Stimulated activated CD8-positive, alpha-beta memory T cell treated with anti-CD3 and anti-CD28 coated beads, Interleukin-7, amount 100 ng/mL, for 4 hours (primary cell): ENCODE results near the gene GPR156.

Experiments used
- DNase-seq, 2 donors: peaks; one replicate each; pipeline ENCODE4 v3.0.0-alpha.2; 2020; ENCODE audit warnings: low read depth in 2 of 2

The GPR156 gene

GRCh38 chr3:120193554-120193953 lies 91.5 kb downstream of the GPR156 start:
- DNase-seq: no peak

GRCh38 chr3:120192579-120192978 lies 92.4 kb downstream of the GPR156 start:
- DNase-seq: no peak

GRCh38 chr3:120192159-120192558 lies 92.9 kb downstream of the GPR156 start:
- DNase-seq: no peak

GRCh38 chr3:120182613-120183511 lies 102.2 kb downstream of the GPR156 start:
- no peak for DNase-seq

GRCh38 chr3:120181632-120182031 lies 103.4 kb downstream of the GPR156 start:
- DNase-seq: no peak

- no peak for DNase-seq
These were observed 104.2 kb downstream of the GPR156 start for GRCh38 chr3:120180731-120181412.

- no peak for DNase-seq
These were observed 107.2 kb downstream of the GPR156 start for GRCh38 chr3:120177707-120178306.

GRCh38 chr3:120177151-120177550 lies 107.9 kb downstream of the GPR156 start:
- no peak for DNase-seq

- DNase-seq: no peak
These were observed 110.0 kb downstream of the GPR156 start for GRCh38 chr3:120174811-120175539.

- DNase-seq: no peak
These were observed 111.9 kb downstream of the GPR156 start for GRCh38 chr3:120173056-120173675.

GRCh38 chr3:120172070-120172469 lies 113.0 kb downstream of the GPR156 start:
- DNase-seq: no peak

GRCh38 chr3:120171134-120171873 lies 113.7 kb downstream of the GPR156 start:
- DNase-seq: no peak

GRCh38 chr3:120170223-120170622 lies 114.8 kb downstream of the GPR156 start:
- no peak for DNase-seq

- DNase-seq: no peak
These were observed 115.6 kb downstream of the GPR156 start for GRCh38 chr3:120169407-120169806.

- DNase-seq: no peak
These were observed 116.4 kb downstream of the GPR156 start for GRCh38 chr3:120168611-120169010.

GRCh38 chr3:120168038-120168437 lies 117.0 kb downstream of the GPR156 start:
- no peak for DNase-seq

- DNase-seq: no peak
These were observed 117.5 kb downstream of the GPR156 start for GRCh38 chr3:120167488-120167887.

- no peak for DNase-seq
These were observed 121.2 kb downstream of the GPR156 start for GRCh38 chr3:120163816-120164215.

- no peak for DNase-seq
These were observed 122.0 kb downstream of the GPR156 start for GRCh38 chr3:120163026-120163425.

- no peak for DNase-seq
These were observed 122.6 kb downstream of the GPR156 start for GRCh38 chr3:120162400-120162799.

- no peak for DNase-seq
These were observed 123.1 kb downstream of the GPR156 start for GRCh38 chr3:120161902-120162301.
